Activated CD4-positive, alpha-beta T cell treated with anti-CD3 and anti-CD28 coated beads, Interleukin-2, Interleukin-6, amounts not matched to agents 100 ng/mL and 50 ng/mL, durations not matched to agents 16 hours and 8 hours (primary cell): ENCODE results near the gene SLC28A3.
"Not testable (repeated sequence)": the region's sequence is repeated elsewhere in the genome, so short reads cannot be mapped to it uniquely, and the experiment has no call there.

Source experiments
- DNase-seq: peaks from one replicate; pipeline ENCODE4 v3.0.0-alpha.2; 2020

SLC28A3 gene

GRCh38 chr9:84340535-84340934 is at the start of gene SLC28A3:
Gene SLC28A3, minus strand, starts transcription at chr9:84340758. Its CDS starts 125 bp downstream, at chr9:84340633.
- DNase-seq, result no peak

- DNase-seq, result peak; percentile 22
Observed at GRCh38 chr9:84390254-84390653, 49.7 kb upstream of the SLC28A3 start.

- no peak for DNase-seq
Observed at GRCh38 chr9:84387821-84388220, 47.3 kb upstream of the SLC28A3 start.

GRCh38 chr9:84386753-84387152 is 46.2 kb upstream of the SLC28A3 start:
- DNase-seq, result no peak

- no peak for DNase-seq
Observed at GRCh38 chr9:84385386-84386040, 45.0 kb upstream of the SLC28A3 start.

- DNase-seq, result no peak
Observed at GRCh38 chr9:84384617-84385016, 44.1 kb upstream of the SLC28A3 start.

GRCh38 chr9:84383178-84383577 is 42.6 kb upstream of the SLC28A3 start:
- no peak for DNase-seq

GRCh38 chr9:84382720-84383119 is 42.2 kb upstream of the SLC28A3 start:
- no peak for DNase-seq

GRCh38 chr9:84381508-84381907 is 41.0 kb upstream of the SLC28A3 start:
- DNase-seq, result no peak

- DNase-seq, result no peak
Observed at GRCh38 chr9:84379740-84380139, 39.2 kb upstream of the SLC28A3 start.

- DNase-seq, result no peak
Observed at GRCh38 chr9:84375954-84376353, 35.4 kb upstream of the SLC28A3 start.

GRCh38 chr9:84374516-84374915 is 34.0 kb upstream of the SLC28A3 start:
- no peak for DNase-seq

- no peak for DNase-seq
Observed at GRCh38 chr9:84374013-84374412, 33.5 kb upstream of the SLC28A3 start.

- no peak for DNase-seq
Observed at GRCh38 chr9:84371737-84372136, 31.2 kb upstream of the SLC28A3 start.

- no peak for DNase-seq
Observed at GRCh38 chr9:84368601-84369000, 28.0 kb upstream of the SLC28A3 start.

- not testable (repeated sequence) for DNase-seq
Observed at GRCh38 chr9:84367726-84368125, 27.2 kb upstream of the SLC28A3 start.

- DNase-seq, result no peak
Observed at GRCh38 chr9:84366683-84367082, 26.1 kb upstream of the SLC28A3 start.

- DNase-seq, result not testable (repeated sequence)
Observed at GRCh38 chr9:84364894-84365490, 24.4 kb upstream of the SLC28A3 start.

- no peak for DNase-seq
Observed at GRCh38 chr9:84361645-84362044, 21.1 kb upstream of the SLC28A3 start.

GRCh38 chr9:84357275-84357674 is 16.7 kb upstream of the SLC28A3 start:
- no peak for DNase-seq

GRCh38 chr9:84354035-84354434 is 13.5 kb upstream of the SLC28A3 start:
- DNase-seq, result no peak

GRCh38 chr9:84349671-84350070 is 9.1 kb upstream of the SLC28A3 start:
- no peak for DNase-seq

GRCh38 chr9:84343111-84343521 is 2.6 kb upstream of the SLC28A3 start:
- DNase-seq, result no peak

- no peak for DNase-seq
Observed at GRCh38 chr9:84339962-84340361, 596 bp downstream of the SLC28A3 start.

GRCh38 chr9:84339503-84339902 is 1.1 kb downstream of the SLC28A3 start:
- DNase-seq, result no peak
